NCI-H510A treated with DMSO at 0.1 percent for 48 hours (cell line): ENCODE results near the gene GRIN2A.

Experiments used
- DNase-seq: peaks from one replicate; lab custom pipeline; 2025; lab: John Stamatoyannopoulos, UW

The GRIN2A gene

DNA sequence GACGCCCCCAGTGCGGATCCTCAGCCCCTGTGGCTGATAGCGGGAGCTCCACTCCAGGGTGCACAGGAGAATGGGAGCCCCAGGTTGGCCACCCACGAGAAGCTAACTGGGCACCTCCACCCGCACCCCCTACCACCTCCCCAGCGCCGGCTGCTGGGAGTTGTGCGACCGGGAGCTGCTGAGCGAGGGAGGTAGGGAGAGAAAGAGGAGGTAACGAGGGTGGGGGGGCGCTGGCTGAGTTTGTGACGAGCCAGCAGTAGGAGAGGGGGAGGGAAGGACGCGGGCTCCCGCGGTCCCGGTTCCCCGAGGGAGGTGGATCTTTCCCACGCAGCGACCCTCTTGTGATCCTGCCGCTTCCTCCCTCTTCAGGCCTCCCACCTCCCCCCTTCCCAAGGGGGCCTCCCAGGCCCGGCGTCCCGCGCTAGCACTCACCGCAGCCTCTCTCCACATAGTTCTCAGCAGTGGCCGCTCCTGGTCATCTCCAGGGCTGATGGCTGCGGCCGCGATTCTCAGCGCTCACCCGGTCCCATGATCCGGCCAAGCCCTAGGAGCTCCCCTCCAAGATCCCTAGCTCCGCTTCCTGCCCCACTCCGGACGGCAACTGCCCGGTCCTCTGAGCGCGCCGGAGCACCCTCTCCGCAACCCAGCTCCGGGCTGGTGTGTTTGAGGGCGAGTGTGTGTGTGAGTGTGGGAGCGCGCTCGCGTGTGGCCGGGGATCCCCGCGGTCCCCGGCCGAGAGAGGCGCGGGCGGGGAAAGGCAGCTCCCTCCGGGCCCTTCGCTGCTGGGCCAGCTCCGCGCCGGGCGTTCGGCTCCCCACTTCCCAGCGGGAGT lies at the start of gene GRIN2A:
TSS of gene GRIN2A (minus strand) at position 207 of the 832 bp plus-strand sequence. CDS start 2,017 bp downstream, outside the sequence.
- no peak for DNase-seq

DNA sequence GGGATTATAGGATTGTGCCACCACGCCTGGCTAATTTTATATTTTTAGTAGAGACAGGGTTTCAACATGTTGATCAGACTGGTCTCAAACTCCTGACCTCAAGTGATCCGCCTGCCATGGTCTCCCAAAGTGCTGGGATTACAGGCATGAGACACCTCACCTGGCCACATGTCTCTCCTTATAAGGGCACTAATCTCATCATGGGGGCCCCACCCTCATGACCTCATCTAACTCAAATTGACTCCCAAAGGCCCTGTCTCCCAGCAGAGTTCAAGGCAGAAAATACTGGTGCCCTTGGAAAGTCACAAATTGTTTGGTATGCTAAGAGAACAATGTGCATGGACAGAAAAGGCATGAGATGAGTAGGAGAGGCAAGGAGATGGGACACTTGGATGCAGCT lies 49.3 kb upstream of the GRIN2A start:
- no peak for DNase-seq

DNA sequence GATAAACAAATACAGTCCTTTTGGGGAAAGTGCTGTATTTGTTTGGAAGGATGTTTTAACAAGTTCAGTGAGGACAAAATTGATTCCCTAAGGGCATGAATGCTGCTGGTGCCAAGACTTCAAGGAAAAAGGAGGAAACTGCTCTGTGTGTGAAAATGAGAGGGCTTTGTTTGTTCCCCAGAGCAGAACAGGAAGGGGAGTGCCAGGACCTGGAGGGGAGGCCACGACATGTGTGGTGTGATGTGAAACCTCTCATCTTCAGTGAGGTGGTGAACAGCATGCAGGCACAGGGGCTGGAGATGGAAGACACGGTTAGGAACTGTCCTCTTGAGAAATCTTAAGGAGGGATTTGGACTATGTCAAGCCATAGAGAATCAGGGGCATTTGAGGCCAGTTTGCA lies 46.6 kb upstream of the GRIN2A start:
- no peak for DNase-seq

DNA sequence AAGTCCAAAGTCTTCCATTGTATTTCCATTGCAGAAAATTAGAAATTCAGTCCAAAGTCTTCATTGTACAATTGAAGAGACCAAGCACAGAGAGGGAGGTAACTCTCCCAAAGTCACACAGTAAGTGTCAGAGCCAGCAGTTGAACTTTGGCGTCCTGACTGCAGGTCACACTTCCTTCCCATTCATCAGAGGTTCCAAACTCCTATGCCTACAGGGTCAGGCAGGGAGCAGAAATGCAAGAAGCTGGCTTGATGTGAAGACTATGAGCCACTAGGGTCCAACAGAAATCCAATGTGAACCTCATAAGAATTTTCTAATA lies 44.7 kb upstream of the GRIN2A start:
- no peak for DNase-seq

DNA sequence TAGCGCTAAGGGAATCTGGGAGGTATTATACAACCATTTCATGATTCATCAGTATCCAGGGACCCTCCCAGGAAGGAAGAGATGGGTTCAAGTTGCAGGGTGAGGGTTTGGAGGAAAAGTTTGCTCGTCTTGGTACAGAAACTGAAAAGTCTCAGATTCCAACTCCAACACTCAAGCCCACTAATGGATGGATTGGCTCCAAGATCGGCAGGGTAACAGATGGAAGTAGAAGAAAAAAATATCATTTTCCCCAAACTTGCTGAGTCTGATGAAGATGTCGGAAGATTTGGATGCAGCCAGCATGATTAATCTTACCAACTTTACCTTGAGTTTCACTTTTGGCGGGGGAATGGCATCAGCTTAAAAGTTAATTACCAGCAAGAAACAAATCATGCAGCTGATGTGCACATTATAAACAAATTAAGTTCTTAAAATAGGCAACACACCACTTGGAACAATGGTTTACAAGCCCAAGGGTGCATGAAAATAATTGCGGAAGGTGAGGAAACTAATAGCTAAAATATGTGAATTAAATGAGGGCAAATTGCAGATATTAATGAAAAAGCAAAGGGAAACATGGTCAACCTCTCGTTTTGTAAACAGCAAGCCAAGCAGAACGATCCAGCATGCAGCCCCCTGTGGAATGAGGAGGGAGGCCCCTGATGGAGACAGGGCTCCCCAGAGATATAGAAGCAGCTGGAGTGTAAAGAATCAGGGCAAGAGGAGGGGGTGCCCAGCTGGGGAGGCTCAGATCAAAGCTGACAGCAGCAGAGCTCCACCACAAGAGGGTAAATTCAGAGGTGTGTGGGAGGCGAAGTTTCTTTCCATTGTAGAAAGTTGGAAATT lies 44.1 kb upstream of the GRIN2A start:
- DNase-seq, result no peak

DNA sequence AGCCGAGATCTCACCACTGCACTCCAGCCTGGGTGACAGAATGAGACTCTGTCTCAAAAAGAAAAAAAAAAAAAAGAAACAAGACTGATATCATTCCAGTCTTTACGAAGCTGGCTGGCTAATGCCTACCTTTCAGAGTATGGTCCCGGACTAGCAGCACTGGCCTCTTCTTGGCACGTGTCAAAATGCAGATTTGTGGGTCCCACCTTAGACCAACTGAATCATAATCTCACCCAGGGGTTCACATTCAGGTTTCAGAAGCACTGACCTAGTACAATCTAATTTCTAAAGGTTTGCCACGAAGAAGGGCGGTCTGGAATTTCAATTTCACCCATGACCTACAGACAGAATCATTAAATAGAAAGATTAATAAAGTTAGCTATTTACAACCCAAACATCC lies 43.4 kb upstream of the GRIN2A start:
- no peak for DNase-seq

DNA sequence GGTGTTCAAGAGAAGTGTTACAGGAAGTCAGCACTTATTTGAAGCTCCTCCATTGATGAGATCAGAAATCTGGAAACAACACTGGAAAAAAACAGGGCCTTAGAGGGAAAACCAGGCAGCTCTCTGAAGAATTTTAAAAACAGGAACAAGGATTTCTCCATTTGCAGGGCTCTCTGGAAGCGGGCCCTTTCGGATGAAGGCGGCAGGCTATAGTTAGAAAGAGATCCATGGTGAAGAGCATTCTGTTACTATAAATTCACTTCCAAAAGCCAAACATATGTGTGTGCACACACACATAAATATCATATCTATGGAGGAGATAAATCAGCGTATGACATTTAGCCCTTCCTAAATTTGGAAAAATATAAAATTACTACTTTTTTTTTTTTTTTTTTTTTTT lies 42.6 kb upstream of the GRIN2A start:
- DNase-seq, result no peak

DNA sequence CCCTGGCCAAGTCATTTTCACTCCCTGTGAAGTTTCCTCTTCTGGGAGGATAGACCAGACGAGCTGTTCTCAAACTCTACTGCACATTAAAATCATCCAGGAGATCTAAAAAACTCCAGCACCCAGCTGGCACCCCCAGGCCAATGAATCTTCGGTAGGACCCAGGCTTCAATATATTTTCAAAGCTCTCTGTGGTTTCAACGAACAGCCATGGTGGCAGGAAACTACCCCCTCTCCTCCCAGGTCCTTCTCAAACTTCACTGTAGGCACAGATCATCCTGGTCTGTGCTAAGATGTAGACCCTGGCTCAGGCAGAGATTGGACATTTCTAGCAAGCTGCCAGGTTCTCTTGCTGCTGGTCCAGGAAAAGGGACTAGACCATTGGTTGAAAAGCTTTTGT lies 38.7 kb upstream of the GRIN2A start:
- DNase-seq, result no peak

DNA sequence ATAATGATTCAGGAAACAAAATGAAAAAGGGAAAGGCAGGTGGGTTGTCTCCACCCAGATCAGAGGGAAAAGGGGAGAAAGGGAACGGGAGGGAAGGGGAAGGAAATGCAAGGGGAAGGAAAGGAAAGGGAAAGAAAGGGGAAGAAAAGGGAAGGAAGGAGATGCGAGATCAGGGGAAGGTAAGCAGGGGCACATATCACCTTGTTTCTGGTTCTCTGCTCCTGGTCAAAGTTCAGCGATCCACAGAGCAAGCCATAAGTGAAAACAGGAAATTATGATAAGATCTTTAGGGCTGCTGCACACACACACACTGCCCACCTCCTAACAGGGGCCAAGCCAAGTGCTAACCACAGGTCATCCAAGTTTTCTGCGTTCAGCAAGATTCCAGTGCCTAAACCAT lies 37.5 kb upstream of the GRIN2A start:
- DNase-seq, result no peak

DNA sequence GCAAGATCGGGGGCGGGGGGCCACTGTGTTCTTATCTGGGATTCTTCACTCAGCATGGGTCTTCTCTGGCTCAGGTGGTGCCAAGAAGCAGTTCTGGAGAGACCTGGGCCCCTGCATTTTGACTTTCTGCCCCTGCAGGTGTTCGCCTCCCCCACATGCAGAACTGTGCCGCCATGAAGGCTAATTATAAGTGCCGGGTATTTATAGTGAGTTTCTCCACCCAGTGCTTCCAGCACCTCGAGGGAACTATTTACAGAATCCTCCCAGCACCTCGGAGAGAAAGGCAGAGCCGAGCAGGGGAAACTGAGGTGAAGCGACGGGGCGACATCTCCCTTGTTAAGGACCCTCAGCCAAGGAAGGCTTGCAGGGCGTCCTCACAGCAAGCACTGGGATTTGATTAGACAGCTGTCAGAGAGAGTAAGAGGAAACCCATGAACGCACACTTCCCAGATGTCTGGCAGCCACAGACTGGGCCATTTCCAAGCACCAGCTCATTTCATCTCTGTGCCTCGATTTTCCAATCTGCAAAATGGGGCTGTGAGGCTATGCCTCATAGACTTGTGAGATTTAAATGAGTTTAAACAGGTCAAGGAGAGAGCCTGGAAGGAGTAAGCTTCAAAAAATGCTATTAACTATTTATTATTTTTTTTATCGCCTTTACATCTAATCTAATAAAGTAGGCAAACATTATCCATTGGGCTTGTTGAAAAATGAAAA lies 36.4 kb upstream of the GRIN2A start:
- DNase-seq, result no peak

DNA sequence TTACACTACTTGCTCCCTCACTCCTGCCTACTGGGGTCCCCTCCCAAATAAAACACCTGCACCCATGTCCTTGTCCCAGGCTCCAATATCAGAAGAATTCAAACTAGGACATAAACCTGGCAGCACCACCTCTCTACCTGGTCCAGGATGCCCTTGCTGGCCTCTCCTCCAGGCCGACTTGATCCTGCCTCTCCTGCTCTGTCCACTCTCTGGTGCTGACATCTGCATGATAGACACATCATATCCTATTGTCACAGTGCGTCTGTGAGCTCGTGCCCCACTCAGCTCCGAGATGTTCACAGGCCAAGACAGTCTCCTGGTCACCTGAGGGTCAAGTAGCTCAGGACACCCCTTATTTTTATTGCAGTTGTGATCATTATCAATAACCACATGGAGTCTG lies 31.5 kb upstream of the GRIN2A start:
- DNase-seq, result no peak

DNA sequence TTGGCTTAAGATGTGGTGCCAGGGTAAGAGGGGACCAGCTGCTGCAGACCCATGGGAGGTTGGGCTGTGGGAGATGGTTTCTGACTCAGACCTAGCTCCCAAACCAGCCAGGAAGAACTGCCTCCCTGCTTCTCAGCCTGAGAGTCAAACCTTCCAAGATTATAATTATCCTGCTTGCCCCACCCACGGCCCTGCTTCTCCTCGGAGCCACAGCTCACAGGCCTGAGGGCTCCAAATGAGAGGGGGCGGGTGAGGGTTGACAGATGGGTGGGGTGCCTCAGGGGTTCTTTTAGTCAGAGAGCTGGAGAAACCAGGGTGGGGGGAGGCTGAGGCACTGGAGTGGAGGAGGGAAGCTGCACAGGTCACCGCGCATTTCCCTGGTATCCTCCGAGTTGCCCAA lies 28.7 kb upstream of the GRIN2A start:
- DNase-seq, result no peak

DNA sequence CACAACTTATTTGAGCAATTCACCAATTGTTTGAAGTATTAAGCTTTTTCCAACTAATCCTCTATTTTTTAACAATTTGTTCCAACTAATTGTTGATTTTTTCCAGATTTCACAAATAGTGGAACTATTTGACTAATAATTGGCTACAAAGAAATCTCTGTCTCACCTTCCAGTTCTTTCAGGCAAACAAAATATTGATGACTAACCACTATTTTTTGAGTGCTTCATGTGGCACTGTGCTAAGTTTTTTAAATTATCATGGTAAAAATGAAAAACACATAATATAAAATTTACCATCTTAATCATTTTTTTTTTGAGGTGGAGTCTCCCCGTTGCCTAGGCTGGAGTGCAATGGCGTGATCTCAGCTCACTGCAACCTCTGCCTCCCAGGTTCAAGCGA lies 24.6 kb upstream of the GRIN2A start:
- DNase-seq, result no peak

DNA sequence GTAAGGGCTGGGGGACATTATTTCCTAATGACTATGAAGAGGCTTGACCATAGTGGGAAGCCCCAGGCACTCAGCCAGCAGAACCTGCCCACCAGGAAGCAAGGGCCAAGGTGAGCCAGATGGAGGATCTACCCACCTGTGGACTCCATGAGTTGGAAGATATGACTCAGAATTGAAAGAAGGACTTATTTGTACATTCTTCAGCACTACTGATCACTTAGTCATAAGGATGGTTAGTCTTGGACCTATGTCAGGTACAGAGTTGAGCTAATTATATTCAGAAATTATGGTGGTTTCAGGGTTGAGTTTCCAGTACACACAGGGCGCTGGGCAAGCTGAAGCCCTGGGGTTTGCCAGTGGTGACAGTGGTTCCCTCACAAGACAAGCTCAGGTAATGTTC lies 24.0 kb upstream of the GRIN2A start:
- DNase-seq, result no peak

DNA sequence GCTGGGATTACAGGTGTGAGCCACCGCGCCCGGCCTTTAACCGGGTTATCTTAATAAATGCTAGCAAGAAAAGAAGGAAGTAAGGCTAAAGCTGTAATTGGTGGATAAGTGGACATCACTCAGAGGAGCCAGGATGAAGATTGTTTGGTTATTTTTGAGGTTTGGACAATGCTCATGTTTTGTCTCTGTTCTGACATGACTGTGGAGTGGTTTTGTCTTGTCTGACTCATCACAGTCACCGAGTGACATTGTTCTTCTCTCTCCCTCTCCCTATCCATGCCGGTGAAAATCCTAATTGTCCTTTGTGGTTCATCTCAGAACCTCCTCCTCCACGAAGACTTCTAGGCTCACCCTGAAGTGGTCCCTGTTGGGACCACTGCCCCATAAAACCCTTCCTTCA lies 23.5 kb upstream of the GRIN2A start:
- no peak for DNase-seq

DNA sequence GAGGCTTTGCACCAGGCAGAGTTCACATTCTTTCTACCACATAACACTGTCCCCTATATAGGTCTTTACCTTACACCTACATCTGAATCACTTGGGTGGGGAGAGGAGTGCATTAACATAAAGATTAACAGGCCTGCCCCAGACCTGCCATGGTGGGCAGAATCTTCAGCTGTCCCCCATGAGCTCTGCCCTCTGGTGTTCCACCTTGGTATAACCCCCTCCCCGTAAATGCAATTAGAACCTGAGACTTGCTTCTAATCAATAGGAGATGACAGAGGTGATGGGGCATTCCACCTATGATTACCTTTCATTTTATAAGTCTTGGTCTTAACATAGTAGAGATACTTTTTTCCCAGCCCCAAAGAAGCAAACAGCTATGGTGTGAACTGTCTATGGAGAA lies 20.4 kb upstream of the GRIN2A start:
- no peak for DNase-seq

DNA sequence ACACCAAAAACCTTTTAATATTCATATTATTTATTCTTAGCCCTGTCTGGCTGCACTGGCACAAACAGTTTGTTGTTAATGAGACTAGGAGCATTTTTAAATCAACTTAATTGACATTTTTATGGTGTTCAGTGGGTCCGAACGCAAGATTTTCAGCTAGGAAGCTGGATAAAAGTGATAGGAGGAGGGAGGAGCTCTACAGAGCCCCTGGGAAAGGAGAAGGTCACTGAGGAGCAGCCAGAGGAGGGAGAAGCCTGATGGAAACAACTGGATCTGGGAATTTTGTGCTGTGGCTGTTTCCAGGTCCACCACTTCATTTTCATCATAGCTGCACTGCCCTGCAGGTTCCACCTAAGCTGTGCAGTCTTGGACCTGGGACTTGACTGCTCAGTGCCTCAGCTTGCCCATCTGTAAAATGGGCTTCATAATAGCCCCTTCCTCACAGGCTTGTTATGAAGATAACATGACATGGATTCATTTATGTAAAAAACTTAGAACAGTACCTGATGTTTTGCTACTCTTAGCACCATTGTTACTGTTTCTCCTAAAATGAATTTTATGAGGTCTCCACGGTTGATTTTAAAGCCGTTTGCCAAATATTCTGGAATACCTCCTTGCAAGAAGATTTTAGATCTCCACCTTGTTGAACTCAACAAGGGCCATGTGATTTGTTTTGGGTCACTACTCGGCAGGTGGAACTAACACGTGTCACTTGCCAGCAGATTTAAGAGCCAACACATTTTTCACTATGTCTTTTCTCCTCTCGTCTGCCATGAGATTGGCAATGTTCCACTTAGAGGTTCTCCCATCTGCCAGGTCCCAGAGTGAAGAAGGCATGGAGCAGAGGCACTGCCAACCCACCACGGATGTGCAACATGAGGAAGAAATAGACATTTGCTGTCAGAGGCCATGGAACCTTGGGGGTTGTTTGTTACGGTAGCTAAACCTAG lies 18.7 kb upstream of the GRIN2A start:
- no peak for DNase-seq

DNA sequence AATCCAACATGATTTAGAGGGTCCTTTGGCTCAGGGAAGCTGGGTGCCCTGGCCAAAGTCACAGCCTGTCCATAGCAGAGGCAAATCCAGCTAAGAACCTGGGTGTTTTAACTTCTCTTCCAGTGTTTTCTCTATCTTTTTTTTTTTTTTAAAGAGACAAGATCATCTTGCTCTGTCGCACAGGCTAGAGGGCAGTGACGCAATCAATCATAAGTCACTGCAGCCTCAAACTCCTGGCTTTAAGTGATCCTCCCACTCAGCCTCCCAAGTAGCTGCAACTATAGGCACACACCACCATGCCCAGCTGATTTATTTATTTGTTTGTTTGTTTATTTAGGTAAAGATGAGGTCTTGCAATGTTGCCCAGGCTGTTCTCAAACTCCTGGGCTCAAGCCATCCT lies 14.8 kb upstream of the GRIN2A start:
- DNase-seq, result no peak

DNA sequence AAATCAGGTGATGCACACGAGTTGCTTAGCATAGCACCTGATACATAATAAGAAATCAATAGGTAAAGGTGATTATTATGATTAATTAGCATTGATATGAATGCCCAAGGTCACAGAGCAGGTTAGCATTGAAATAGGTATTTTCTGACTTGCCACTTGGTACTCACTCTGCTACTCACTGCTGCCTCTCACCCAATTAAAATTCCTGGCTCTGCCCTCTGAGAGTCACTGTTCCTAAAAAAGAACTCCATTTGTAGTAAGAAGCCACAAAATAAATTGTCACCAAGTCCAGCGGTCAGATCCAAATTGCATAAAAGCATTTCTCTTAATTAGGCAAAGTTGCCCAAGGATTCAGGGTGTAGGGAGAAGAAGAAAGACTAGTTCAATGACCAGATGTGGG lies 8.9 kb upstream of the GRIN2A start:
- DNase-seq, result no peak

DNA sequence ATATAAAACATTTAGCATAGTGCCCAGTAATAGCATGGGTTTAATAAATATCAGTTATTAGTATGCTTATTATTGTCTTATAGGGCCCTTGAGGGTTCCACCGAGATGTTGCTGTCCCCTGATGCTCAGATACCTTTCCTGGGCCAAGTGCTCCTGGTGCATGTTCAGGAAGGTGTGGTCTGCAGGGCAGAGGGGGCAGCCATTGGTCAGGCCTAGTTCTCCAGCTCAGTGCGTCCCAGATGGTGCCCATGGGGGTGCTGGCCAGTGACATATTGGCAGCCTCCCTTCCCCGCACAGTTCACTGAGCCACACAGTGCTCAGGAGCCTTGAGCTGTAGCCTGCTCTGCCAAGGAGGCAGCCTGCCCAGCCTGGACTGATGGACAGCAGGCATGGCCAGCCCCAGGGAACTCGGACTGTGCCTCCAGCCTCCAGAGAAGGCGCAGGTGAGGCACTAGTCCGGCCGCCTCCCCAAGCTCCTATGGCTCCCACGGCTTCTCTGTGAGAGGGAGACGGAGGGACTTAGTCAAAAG lies 7.7 kb upstream of the GRIN2A start:
- no peak for DNase-seq

DNA sequence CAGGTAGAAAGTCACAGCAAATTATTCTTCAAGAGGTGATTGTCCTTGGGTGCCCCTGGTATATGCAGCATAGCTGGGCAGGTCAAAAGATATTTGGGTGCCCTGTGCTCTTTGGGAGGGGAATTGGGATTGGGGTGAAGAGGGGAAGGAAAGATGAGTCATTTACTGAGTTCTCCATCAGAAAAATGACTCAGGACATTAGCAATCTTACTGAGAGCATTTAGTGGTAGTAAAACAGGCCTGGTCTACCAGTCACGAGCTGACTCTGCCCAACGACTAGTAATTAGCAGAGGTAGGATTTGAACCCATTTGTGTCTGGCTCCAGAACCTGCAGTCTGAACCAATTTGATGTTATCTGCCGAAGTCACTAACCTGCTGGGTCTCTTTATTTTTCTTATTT lies 6.0 kb upstream of the GRIN2A start:
- DNase-seq, result no peak
